HepG2 (cell line): ENCODE results near the gene OXLD1. TPM values are rescaled to one million over a fixed set of nuclear protein-coding genes. Genes with fewer than 3 reads are reported as not detected.

ENCODE experiments used
- AGO1 ChIP-seq: fragments of 200-400 bp; formaldehyde crosslinking; IDR thresholded peaks from 2 replicates; pipeline ENCODE4 v1.6.1; 2017; ENCODE audit warnings: mild to moderate bottlenecking, low read depth, low read length, moderate library complexity; ENCODE audit not compliant: poor library complexity, severe bottlenecking
- AKNA ChIP-seq: sonication (generic); formaldehyde crosslinking; IDR thresholded peaks from 2 replicates; pipeline ENCODE4 v1.4.0; 2020; ENCODE audit warnings: missing genetic modification reagents, borderline replicate concordance
- ARID2 ChIP-seq: sonication (generic); formaldehyde crosslinking; IDR thresholded peaks from 2 replicates; pipeline ENCODE4 v1.8.1; 2022; ENCODE audit warnings: mild to moderate bottlenecking, missing genetic modification reagents, borderline replicate concordance
- CBFB ChIP-seq: sonication (generic); formaldehyde crosslinking; IDR thresholded peaks from 2 replicates; pipeline ENCODE4 v1.4.0; 2020; ENCODE audit warnings: missing genetic modification reagents
- DRAP1 ChIP-seq: IDR thresholded peaks from 2 replicates; pipeline ENCODE4 v1.6.1; 2016; ENCODE audit warnings: missing genetic modification reagents, missing compliant biosample characterization
- DZIP1 ChIP-seq: sonication (generic); formaldehyde crosslinking; IDR thresholded peaks from 2 replicates; pipeline ENCODE4 v1.5.0; 2020; ENCODE audit warnings: mild to moderate bottlenecking, missing genetic modification reagents
- E2F2 ChIP-seq: sonication (generic); formaldehyde crosslinking; IDR thresholded peaks from 2 replicates; pipeline ENCODE4 v1.4.0; 2020; ENCODE audit warnings: missing genetic modification reagents, borderline replicate concordance
- ELF3 ChIP-seq: IDR thresholded peaks from 2 replicates; pipeline ENCODE4 v1.6.1; 2016; ENCODE audit warnings: missing genetic modification reagents, missing compliant biosample characterization
- HOXD1 ChIP-seq: sonication (generic); formaldehyde crosslinking; IDR thresholded peaks from 2 replicates; pipeline ENCODE4 v1.5.0; 2020; ENCODE audit warnings: missing genetic modification reagents
- NFRKB ChIP-seq: fragments of 450-650 bp; IDR thresholded peaks from 2 replicates; pipeline ENCODE4 v1.6.1; 2017
- PAF1 ChIP-seq: IDR thresholded peaks from 2 replicates; pipeline ENCODE4 v1.6.1; 2016; ENCODE audit warnings: missing genetic modification reagents, missing compliant biosample characterization
- TOPORS ChIP-seq: sonication (generic); formaldehyde crosslinking; IDR thresholded peaks from 2 replicates; pipeline ENCODE4 v1.8.0; 2023; ENCODE audit warnings: mild to moderate bottlenecking, missing genetic modification reagents
- ZFP90 ChIP-seq: sonication (generic); formaldehyde crosslinking; IDR thresholded peaks from 2 replicates; pipeline ENCODE4 v1.8.0; 2022; ENCODE audit warnings: missing genetic modification reagents, mild to moderate bottlenecking, inconsistent platforms, borderline replicate concordance
- ZNF20 ChIP-seq: sonication (generic); formaldehyde crosslinking; IDR thresholded peaks from 2 replicates; pipeline ENCODE4 v1.4.0; 2020; ENCODE audit warnings: mild to moderate bottlenecking, moderate library complexity, missing genetic modification reagents
- ZNF275 ChIP-seq: sonication (generic); formaldehyde crosslinking; IDR thresholded peaks from 2 replicates; pipeline ENCODE4 v1.8.0; 2022; ENCODE audit warnings: missing genetic modification reagents, mild to moderate bottlenecking, inconsistent platforms, borderline replicate concordance
- ZNF337 ChIP-seq: sonication (generic); formaldehyde crosslinking; IDR thresholded peaks from 2 replicates; pipeline ENCODE4 v1.5.1; 2020; ENCODE audit warnings: missing genetic modification reagents, low read depth, mild to moderate bottlenecking, borderline replicate concordance
- ZNF550 ChIP-seq: sonication (generic); formaldehyde crosslinking; IDR thresholded peaks from 2 replicates; pipeline ENCODE4 v1.4.0; 2020; ENCODE audit warnings: mild to moderate bottlenecking, missing genetic modification reagents, borderline replicate concordance
- ZNF572 ChIP-seq: sonication (generic); formaldehyde crosslinking; IDR thresholded peaks from 2 replicates; pipeline ENCODE4 v1.5.1; 2020; ENCODE audit warnings: mild to moderate bottlenecking, missing genetic modification reagents
- ZNF720 ChIP-seq: sonication (generic); formaldehyde crosslinking; IDR thresholded peaks from 2 replicates; pipeline ENCODE4 v1.4.0; 2020; ENCODE audit warnings: missing genetic modification reagents
- polyA plus RNA-seq, 8 experiments: library from polyadenylated mRNA; depleted of rRNA in 3 of 8; stranded (reverse) in 7 of 8; unstranded in 1 of 8; fragments of >200 nt; fragmentation: Illumina TruSeq in 4 of 8; extraction: Trizol in 4 of 8; gene quantifications; 2 replicates each; pipeline versions ENCODE4 v1.2.1 to v1.2.3, GENCODE V29; 2011 to 2016; ENCODE audit warnings: low read depth in 4 of 8, missing spikeins in 1 of 8, mixed read lengths in 1 of 8; ENCODE audit not compliant: insufficient read depth in 1 of 8
- total RNA-seq, 5 experiments: library from RNA; depleted of rRNA; stranded (reverse); fragments of >200 nt; fragmentation: Illumina TruSeq; extraction: Trizol; gene quantifications; 2 replicates each; pipeline ENCODE4 v1.2.3, GENCODE V29; 2016; ENCODE audit warnings: low read depth in 1 of 5

OXLD1 gene
- total and polyA plus RNA-seq, 2 of the 13 experiments (the other 11 are each of a cell fraction or from before 2014, with no cell fraction given) = 27.1 to 37.5 TPM

GRCh38 chr17:81701288-81702071 is 35.1 kb upstream of the OXLD1 start (continued):
- no peak for TF ChIP-seq AKNA (CRISPR knock-in tag)
- TF ChIP-seq ZNF720 (CRISPR knock-in tag) = no peak
- TF ChIP-seq TOPORS (CRISPR knock-in tag) = no peak
- TF ChIP-seq DRAP1 (CRISPR knock-in tag) = no peak
- no peak for TF ChIP-seq ZNF337
- TF ChIP-seq E2F2 (CRISPR knock-in tag) = no peak; the same call in 1 of the 2 replicates
- TF ChIP-seq ZNF572 (CRISPR knock-in tag) = no peak
- 0 out of 2 replicates have a peak, but pooled peaks have one; percentile 59 for TF ChIP-seq ZNF20
- no peak for TF ChIP-seq ZFP90 (CRISPR knock-in tag)
- TF ChIP-seq HOXD1 = no peak; the same call in 1 of the 2 replicates
- TF ChIP-seq ARID2 (CRISPR knock-in tag) = no peak
- TF ChIP-seq PAF1 (CRISPR knock-in tag) = no peak
- TF ChIP-seq ELF3 (CRISPR knock-in tag) = no peak
- TF ChIP-seq AGO1 = peak; percentile 87
- TF ChIP-seq NFRKB = no peak
- no peak for TF ChIP-seq DZIP1 (CRISPR knock-in tag)
- no peak for TF ChIP-seq ZNF275
- TF ChIP-seq CBFB (CRISPR knock-in tag) = no peak
- TF ChIP-seq ZNF550 (CRISPR knock-in tag) = no peak
